Neural progenitor cell (in vitro differentiated cells): ENCODE measurements around the gene P3H1. TPM values are rescaled to one million over a fixed set of nuclear protein-coding genes. Genes with fewer than 3 reads are reported as not detected.

ENCODE experiments used
- DNase-seq: peaks from one replicate; pipeline ENCODE4 v3.0.0-alpha.2; 2016; ENCODE audit warnings: low spot score
- H2AFZ ChIP-seq: fragments of 200-600 bp; sonication (generic); replicated peaks from 2 replicates; pipeline ENCODE4 v1.6.1; 2016; ENCODE audit warnings: antibody characterized with exemption
- H3F3A ChIP-seq: fragments of 200-600 bp; sonication (generic); 2 replicates; pipeline ENCODE4 v1.6.1; 2016; ENCODE audit warnings: antibody characterized with exemption, low read depth
- H3K27ac ChIP-seq: fragments of 200-600 bp; sonication (generic); 2 replicates; pipeline ENCODE4 v1.5.1; 2016; ENCODE audit warnings: mild to moderate bottlenecking
- H3K27me3 ChIP-seq: fragments of 200-600 bp; sonication (generic); 2 replicates; pipeline ENCODE4 v1.6.1; 2016; ENCODE audit warnings: mild to moderate bottlenecking, moderate library complexity
- H3K36me3 ChIP-seq: fragments of 200-600 bp; sonication (generic); 2 replicates; pipeline ENCODE4 v1.5.1; 2016
- H3K4me1 ChIP-seq: fragments of 200-600 bp; sonication (generic); 2 replicates; pipeline ENCODE4 v1.6.1; 2016; ENCODE audit warnings: mixed run types
- H3K4me2 ChIP-seq: fragments of 200-600 bp; sonication (generic); 2 replicates; pipeline ENCODE4 v1.6.1; 2016
- H3K4me3 ChIP-seq: fragments of 200-600 bp; sonication (generic); 2 replicates; pipeline ENCODE4 v1.5.1; 2016
- H3K79me2 ChIP-seq: fragments of 200-600 bp; sonication (generic); 2 replicates; pipeline ENCODE4 v1.6.1; 2016; ENCODE audit warnings: low read depth
- H3K9ac ChIP-seq: fragments of 200-600 bp; sonication (generic); 2 replicates; pipeline ENCODE4 v1.6.1; 2016
- H3K9me3 ChIP-seq: fragments of 200-600 bp; sonication (generic); 2 replicates; pipeline ENCODE4 v1.5.1; 2016; ENCODE audit warnings: low read depth
- H4K20me1 ChIP-seq: fragments of 200-600 bp; sonication (generic); 2 replicates; pipeline ENCODE4 v1.6.1; 2016; ENCODE audit warnings: low read depth
- H3K27ac Mint-ChIP-seq: 3 replicates; pipeline ENCODE4 v1.8.0; 2021; ENCODE audit warnings: mixed read lengths
- H3K27me3 Mint-ChIP-seq: 2 replicates; pipeline ENCODE4 v1.8.0; 2022; ENCODE audit warnings: low read depth, mild to moderate bottlenecking, inconsistent platforms, moderate library complexity, mixed read lengths; ENCODE audit not compliant: insufficient read depth
- H3K36me3 Mint-ChIP-seq: 3 replicates; pipeline ENCODE4 v1.8.0; 2021; ENCODE audit warnings: mixed read lengths
- H3K4me1 Mint-ChIP-seq: 3 replicates; pipeline ENCODE4 v1.8.0; 2021; ENCODE audit warnings: mixed read lengths
- H3K4me3 Mint-ChIP-seq: 3 replicates; pipeline ENCODE4 v1.8.0; 2021; ENCODE audit warnings: mild to moderate bottlenecking, moderate library complexity, mixed read lengths
- H3K9me3 Mint-ChIP-seq: 3 replicates; pipeline ENCODE4 v1.8.0; 2020; ENCODE audit warnings: mixed read lengths
- CTCF ChIP-seq: fragments of 200-600 bp; sonication (generic); IDR thresholded peaks from 2 replicates; pipeline ENCODE4 v1.5.1; 2017; ENCODE audit warnings: antibody characterized with exemption, mild to moderate bottlenecking
- EZH2 ChIP-seq: fragments of 200-600 bp; sonication (generic); IDR thresholded peaks from 2 replicates; pipeline ENCODE4 v1.6.1; 2017; ENCODE audit warnings: antibody characterized with exemption, mild to moderate bottlenecking, moderate library complexity
- EZH2phosphoT487 ChIP-seq: fragments of 200-600 bp; sonication (generic); IDR thresholded peaks from 2 replicates; pipeline ENCODE4 v1.6.1; 2017; ENCODE audit warnings: antibody characterized with exemption
- total RNA-seq: library from RNA; depleted of rRNA; stranded (reverse); fragments of >200 nt; gene quantifications from 2 replicates; pipeline ENCODE4 v1.2.3, GENCODE V29; 2015; ENCODE audit warnings: low replicate concordance

The P3H1 gene
- total RNA-seq, 1 donor from 2014 or later: 54.9 TPM

GRCh38 chr1:42768172-42768571, 1.3 kb upstream of the P3H1 start:
- Mint-ChIP-seq H3K4me3 (no peak overlapping the region), H3K4me1 (peaks cover 15% of the 10 kb centered on the region), H3K36me3 (peaks cover 8% of the 10 kb centered on the region), H3K27me3 (peaks cover 2% of the 10 kb centered on the region), H3K27ac (no peak overlapping the region), H3K9me3 (no peaks in the 10 kb centered on the region)
- Histone ChIP-seq H3K4me1 (peaks cover 11% of the 10 kb centered on the region), H3K9ac (peak overlapping the region; percentile 57), H3K27me3 (no peaks in the 10 kb centered on the region), H2AFZ (no peak overlapping the region), H3K27ac (no peak overlapping the region), H3K4me3 (peak overlapping the region; percentile 91), H3K4me2 (peak overlapping the region; percentile 94), H3K79me2 (peaks cover 90% of the 10 kb centered on the region), H3F3A (peaks cover 7% of the 10 kb centered on the region), H3K9me3 (no peaks in the 10 kb centered on the region), H3K36me3 (no peaks in the 10 kb centered on the region), H4K20me1 (peaks cover 24% of the 10 kb centered on the region)
- TF ChIP-seq CTCF (no peak), EZH2phosphoT487 (no peak), EZH2 (no peak)
- DNase-seq: no peak

- H3K4me1 ChIP-seq: peaks cover 11% of the 10 kb centered on the region
- H3K9me3 ChIP-seq: no peaks in the 10 kb centered on the region
- H3K4me2 ChIP-seq: peak overlapping the region; percentile 94
- no peaks in the 10 kb centered on the region for H3K27me3 ChIP-seq
- H3K9me3 Mint-ChIP-seq: no peaks in the 10 kb centered on the region
- H3F3A ChIP-seq: peaks cover 7% of the 10 kb centered on the region
- no peak for TF ChIP-seq CTCF
- no peak for TF ChIP-seq EZH2phosphoT487
- TF ChIP-seq EZH2: no peak
- peaks cover 8% of the 10 kb centered on the region for H3K36me3 Mint-ChIP-seq
- no peak for DNase-seq
- H3K4me3 ChIP-seq: peak overlapping the region; percentile 91
- peaks cover 15% of the 10 kb centered on the region for H3K4me1 Mint-ChIP-seq
- H3K27ac ChIP-seq: no peak overlapping the region
- H3K27ac Mint-ChIP-seq: peak overlapping the region; percentile 83
- no peak overlapping the region for H3K4me3 Mint-ChIP-seq
- peaks cover 2% of the 10 kb centered on the region for H3K27me3 Mint-ChIP-seq
- peaks cover 89% of the 10 kb centered on the region for H3K79me2 ChIP-seq
- H4K20me1 ChIP-seq: peaks cover 24% of the 10 kb centered on the region
- H3K36me3 ChIP-seq: no peaks in the 10 kb centered on the region
- H2AFZ ChIP-seq: peak overlapping the region; percentile 75
- H3K9ac ChIP-seq: peak overlapping the region; percentile 57
These were observed 727 bp upstream of the P3H1 start for GRCh38 chr1:42767510-42768000.

GRCh38 chr1:42765832-42766740, 742 bp downstream of the P3H1 start:
- Mint-ChIP-seq H3K4me3 (no peak overlapping the region), H3K4me1 (peaks cover 12% of the 10 kb centered on the region), H3K27me3 (peaks cover 3% of the 10 kb centered on the region), H3K9me3 (no peaks in the 10 kb centered on the region), H3K27ac (no peak overlapping the region), H3K36me3 (peaks cover 10% of the 10 kb centered on the region)
- no peak for TF ChIP-seq EZH2
- TF ChIP-seq EZH2phosphoT487: no peak
- peak; percentile 62 for TF ChIP-seq CTCF
- H3K9me3 ChIP-seq: no peaks in the 10 kb centered on the region
- H4K20me1 ChIP-seq: peaks cover 15% of the 10 kb centered on the region
- peak overlapping the region; percentile 69 for H3K9ac ChIP-seq
- peak; percentile 82 for DNase-seq
- peaks cover 74% of the 10 kb centered on the region for H3K79me2 ChIP-seq
- peaks cover 7% of the 10 kb centered on the region for H3F3A ChIP-seq
- H2AFZ ChIP-seq: peak overlapping the region; percentile 59
- no peaks in the 10 kb centered on the region for H3K36me3 ChIP-seq
- no peaks in the 10 kb centered on the region for H3K27me3 ChIP-seq
- H3K4me1 ChIP-seq: peaks cover 11% of the 10 kb centered on the region
- peak overlapping the region; percentile 84 for H3K4me2 ChIP-seq
- H3K4me3 ChIP-seq: peak overlapping the region; percentile 91
- H3K27ac ChIP-seq: no peak overlapping the region
